GM18502 (cell line): ENCODE data around the gene MGST3.
A peak's percentile ranks its signal among the peaks of the same experiment; 100 is the strongest.
"Not testable (repeated sequence)": the region's sequence is repeated elsewhere in the genome, so short reads cannot be mapped to it uniquely, and the experiment has no call there.

Source experiments
- ATAC-seq: cut with Tn5 transposase; IDR thresholded peaks from one replicate; pipeline ENCODE4 v1.9.1; 2021; ENCODE audit warnings: mild to moderate bottlenecking; ENCODE audit not compliant: unreplicated experiment, poor library complexity

MGST3 gene

DNA sequence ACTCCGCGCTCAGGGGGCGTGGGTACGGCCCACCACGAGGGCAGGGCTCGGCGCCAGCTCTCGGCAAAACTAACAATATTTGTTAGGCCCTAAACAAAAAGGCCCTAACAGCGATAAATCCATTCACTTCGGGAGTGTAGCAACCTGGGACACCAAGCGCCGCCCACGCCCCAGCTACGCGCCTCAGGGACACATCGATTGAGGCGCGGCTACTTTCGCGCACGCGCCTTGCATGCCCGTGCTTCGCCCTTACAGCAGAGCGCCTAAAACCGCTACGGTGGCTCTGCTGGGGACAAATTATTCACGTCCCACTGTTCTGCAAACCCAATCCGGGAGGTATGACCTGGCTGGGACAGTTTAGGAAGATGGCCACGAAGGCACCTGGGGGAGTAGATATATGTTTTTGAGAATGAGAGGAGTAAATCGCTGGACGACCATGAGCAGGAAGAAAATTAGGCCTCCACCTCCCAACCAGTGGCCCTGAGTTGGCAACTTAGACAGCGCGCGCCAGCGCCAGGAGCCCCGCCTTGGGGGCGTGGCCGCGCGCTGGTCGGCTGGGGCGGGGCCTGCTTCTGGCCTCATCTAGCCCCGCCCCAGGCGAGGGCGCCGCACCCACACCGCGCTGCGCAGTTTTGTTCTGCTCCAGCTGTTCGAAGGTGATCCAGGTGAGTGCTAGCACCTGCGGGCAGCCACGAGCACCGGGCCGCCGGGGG lies at the start of gene MGST3:
Gene MGST3 (plus strand): TSS at position 606 of the 713 bp plus-strand sequence. CDS start 18,614 bp downstream, outside the sequence.
- peak; percentile 89 for ATAC-seq

DNA sequence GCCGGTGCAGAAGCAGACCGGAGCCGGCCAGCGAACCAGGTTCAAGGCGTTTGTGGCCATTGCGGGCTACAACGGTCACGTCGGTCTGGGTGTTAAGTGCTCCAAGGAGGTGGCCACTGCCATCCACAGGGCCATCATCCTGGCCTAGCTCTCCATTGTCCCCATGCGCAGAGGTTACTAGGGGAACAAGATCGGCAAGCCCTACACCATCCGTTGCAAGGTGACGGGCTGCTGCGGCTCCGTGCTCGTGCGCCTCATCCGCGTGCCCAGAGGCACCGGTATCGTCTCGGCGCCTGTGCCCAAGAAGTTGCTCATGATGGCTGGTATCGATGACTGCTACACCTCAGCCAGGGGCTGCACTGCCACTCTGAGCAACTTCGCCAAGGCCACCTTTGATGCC lies 49.1 kb upstream of the MGST3 start:
- ATAC-seq: no peak

DNA sequence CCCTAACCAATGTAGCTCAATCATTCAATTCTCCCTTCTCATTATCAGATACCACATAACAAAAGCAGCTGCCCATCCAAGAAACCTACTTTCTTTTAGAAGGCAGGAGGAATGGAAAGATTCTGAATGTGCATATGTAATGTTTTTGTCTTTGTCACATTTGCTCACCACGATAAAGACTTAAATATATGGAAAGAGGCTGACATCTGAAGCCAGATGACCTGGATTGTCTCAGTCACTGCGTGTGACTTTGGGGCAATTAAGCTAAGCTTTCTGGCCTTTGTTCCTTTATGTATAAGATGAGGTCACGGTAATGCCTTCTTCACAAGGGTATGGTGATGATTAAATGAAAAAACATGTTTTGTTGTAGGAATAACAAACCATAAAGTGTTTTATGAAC lies 44.6 kb upstream of the MGST3 start:
- ATAC-seq: no peak

DNA sequence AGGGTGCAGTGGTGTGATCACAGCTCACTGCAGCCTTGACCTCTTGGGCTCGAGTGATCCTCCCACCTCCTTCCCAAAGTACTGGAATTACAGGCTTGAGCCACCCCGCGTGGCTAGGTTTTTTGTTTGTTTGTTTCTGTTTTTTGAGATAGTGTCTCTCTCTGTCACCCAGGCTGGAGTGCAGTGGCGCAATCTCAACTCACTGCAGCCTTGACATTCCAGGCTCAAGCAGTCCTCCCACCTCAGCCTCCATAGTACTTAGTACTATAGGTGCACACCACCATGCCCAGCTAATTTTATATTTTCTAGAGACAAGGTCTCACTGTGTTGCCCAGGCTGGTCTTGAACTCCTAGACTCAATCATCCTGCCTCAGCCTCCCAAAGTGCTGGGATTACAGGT lies 39.6 kb upstream of the MGST3 start:
- not testable (repeated sequence) for ATAC-seq

DNA sequence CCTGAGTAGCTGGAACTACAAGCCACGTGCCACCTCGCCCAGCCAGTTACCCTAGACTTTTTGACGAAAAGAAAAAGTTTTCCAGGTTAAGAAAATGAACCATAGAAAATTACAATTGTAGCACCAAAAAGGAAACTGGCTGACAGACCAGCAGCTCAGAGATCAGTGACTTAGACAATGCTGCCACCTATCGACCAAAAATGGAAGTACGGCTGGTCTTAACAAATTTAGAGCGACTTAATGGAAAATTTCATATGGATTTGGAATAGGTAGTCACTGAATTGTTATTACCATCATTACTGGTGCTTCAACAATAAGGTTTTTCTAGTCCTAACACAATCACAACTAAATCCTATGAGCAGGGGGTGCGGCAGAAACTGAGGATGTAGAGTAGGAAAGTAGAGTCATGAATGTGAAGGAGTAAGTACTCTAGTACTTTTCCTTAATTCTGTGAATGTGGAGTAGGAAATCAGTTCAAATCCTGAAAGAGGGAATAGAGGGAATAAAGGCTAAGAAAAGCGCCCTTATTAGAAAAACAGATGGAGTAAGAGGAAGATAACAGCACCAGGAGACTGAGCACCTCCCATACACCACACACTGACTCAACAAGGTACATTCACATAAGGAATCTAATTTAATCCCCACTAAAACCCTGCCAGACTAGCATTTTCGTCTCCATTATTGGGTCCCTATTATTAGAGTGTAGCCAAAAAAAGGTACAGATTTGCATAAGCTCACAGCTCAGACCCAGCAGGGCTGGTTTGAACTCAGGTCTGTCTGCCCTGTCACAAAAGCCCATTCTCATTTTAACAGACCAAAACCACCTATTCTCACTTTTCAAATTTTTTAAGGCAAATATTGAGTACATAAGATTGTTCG lies 37.9 kb upstream of the MGST3 start:
- ATAC-seq: peak; percentile 31

DNA sequence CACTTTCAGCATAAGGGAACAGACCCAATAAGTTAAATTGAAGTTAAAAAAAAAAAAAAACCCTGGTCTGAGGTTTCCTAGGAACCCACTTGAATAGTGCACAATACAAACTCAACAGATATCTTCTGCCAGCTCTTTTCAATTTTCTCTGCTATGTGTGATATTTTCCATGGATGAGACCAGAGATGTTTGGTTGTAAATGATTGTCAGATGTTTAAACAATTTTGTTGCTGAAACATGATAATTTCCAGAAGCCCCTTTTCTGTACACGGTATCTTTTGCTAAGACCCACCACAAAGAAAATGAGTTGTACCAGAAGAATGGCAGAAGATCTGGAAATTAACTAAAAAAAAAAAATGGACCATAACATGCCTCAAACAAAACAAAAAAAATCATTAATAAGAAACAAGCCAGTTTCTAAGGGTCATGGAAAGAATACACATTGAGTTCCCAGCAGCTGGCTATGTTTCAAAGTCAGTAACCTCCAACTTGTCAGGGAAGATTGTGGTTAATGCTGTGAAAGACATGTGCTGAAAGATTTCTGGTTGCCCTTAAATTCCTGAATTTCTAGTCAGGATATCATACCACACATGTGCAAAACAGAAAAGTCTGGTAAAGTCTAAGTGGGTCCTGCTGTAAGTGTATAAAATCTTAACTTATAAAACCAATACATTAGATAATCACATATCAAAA lies 35.6 kb upstream of the MGST3 start:
- no peak for ATAC-seq

DNA sequence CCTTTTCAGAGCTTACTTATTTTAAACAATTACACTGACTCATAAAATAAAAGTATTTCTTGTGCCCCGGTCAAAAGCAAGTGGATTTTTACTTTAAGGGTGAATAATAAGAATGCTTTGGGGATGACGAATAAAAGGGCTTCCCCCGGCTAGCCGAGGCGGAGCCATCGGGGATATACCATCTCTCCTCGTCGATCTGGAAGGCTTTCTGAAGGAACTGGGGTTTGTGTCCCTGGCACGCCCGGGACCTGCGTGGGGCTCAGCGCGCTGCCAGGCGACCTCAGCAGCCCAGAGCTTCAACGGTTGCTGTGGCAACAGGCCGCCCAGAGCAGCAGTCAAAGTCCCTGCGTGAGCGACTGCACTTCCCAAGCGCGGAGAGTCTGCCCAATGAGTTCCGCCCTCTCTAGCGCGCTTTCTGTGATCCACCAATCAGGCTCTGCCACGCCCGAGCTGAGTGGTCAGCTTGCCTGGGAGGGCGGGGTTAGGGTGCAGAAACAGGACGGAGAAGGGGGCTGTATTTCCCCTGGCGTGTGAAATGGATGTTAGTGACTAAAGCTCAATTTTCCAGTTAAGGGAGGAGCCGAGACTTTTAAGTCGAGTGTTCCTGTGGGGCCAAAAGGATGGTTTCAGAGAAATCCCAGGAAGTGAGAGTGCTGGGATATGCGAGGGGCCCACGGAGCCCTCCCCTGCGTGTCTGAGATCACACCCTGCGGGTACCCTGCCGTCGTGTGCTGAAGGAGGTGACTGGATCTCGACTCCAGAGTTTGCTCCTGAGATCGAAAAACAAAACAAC lies 33.0 kb upstream of the MGST3 start:
- peak; percentile 96 for ATAC-seq

DNA sequence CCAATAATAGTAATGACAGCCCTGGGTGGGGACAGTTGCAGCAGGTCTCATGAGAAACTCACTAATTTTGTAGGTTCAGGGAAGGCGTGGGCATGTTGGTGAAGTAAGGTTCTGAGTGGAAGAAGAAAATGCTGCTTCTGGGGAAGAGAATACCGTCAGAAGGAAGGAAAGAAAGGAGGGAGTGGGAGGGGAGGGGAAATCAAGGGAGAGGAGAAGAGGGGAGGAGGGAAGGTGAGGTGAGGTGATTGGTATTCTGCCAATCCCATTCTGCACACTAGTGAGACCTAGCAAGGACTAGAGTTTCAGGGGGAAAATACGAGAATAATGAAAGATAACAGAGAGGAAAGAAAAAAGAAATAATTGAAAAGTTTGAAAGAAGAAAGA lies 32.4 kb upstream of the MGST3 start:
- ATAC-seq: no peak

DNA sequence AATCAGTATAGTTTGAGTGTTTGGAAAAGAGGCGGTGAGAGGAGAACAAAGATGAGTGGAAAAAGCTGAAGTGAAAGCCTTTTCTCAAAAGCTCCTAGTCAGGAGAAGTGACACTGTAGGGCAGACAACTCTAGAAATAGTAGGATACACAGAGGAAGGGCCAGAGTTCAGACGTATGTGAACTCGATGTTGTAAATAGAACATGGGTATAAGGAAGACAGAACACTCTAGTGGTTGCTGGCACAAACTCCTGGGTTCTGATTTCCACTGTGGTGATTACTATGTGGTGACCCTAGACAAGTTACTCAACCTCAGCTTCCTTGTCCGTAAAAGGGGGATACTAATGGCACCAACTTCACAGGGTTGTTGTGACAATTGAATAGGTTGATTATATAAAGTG lies 30.2 kb upstream of the MGST3 start:
- ATAC-seq: no peak

DNA sequence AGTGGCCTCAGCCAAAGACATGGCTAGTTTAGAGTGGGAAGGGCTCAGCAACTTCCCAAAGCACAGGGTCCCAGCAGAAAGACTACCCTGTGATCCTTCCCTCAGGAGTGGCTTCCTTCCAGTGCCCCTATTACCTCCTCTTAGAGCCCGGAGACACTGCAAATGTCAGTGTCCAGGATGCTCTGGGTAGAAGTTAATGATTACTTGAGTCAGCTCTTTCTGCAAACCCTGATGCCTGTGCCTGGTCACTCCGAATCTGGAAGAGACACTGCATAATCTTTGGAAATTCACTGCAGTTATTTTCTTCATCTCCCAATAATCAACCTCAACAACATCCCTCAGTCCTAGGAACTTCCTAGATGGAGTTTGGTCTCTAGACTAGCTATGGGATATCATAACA lies 27.2 kb upstream of the MGST3 start:
- no peak for ATAC-seq

DNA sequence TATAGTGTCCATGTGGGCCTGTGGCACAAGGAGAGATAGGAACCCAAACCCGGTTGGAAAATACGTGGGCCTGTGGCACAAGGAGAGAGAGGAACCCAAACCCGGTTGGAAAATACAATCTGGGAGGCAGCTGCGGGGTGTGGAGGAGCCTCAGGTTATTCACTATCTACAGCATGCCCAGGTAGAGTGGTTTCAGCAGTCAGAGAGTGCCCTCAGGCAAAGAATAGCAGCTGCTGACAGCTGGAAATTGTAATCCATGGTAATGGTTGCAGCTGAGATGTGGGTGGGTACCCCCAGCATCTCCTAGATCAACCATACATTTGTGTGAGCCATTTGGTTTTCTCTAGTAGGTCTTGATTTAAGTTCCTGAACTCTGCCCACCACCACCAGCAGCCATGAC lies 25.8 kb upstream of the MGST3 start:
- ATAC-seq: no peak

DNA sequence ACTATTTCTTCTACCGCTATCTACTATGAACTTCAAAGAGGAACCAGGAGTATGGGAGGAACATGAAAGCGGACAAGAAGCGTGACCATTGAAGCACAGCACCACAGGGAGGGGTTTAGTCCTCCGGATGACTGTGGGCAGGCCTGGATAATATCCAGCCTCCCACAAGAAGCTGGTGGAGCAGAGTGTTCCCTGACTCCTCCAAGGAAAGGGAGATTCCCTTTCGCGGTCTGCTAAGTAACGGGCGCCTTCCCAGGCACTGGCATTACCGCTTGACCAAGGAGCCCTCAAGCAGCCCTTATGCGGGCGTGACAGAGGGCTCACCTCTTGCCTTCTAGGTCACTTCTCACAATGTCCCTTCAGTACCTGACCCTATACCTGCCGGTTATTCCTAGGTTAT lies 24.4 kb upstream of the MGST3 start:
- not testable (repeated sequence) for ATAC-seq

DNA sequence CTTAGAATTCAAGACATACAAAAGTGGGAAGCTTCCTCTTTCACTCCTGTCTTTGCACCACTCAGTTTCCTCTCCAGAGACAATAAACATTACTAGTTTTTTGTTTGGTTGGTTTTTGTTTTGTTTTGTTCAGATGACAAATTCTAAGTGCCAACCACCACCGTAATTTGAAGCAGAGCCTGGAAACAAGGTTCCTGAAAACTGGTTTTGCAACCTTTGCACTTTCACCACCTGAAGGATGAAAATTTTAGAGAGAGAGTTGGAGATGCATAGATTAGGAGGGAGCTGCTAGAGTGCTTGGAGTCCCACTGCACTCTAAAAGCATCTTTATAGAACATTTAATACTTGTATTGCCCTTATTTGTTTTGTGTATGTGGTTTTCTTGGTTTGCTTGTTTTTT lies 20.2 kb upstream of the MGST3 start:
- no peak for ATAC-seq

DNA sequence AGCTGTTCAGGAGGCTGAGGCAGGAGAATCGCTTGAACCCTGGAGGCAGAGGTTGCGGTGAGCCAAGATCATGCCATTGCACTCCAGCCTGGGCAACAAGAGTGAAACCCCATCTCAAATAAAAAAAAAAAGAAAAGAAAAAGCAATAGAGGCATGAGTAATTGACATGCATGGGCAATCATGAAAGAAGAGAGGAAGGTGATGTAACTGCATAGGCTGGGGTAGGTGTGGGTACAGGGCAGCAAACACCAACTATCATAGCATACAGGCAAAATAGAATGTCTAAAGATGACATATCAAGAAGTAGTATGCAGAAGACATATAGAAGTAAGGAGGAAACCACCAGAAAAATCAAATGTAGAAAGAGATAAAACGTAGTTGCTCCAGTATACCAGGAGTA lies 19.0 kb upstream of the MGST3 start:
- no peak for ATAC-seq

DNA sequence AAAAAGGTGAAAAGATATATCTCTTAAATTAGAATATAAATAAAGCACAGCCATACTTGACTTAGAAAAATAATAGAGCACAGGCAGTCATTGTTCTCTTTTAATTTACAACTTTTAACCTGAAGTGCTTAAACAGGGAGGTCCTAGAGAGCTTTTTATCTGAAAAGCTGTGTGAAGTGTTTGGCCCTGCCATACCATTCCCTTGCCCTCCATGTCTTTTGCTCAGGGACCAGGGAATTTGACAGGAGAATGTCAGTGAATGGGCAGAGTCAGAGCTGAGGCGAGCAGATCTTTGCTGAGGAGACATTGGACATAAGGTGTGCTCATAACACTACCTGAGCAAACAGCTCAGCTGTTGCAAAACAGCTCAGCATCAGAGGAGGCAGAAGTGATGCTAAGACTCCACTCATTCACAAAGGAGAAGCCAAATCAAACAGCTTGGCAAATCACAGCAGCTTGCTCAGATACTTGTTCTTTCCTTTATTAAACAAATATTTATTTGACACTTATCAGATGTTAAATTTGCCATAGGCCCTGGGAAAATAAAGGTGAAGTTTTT lies 14.9 kb upstream of the MGST3 start:
- no peak for ATAC-seq

DNA sequence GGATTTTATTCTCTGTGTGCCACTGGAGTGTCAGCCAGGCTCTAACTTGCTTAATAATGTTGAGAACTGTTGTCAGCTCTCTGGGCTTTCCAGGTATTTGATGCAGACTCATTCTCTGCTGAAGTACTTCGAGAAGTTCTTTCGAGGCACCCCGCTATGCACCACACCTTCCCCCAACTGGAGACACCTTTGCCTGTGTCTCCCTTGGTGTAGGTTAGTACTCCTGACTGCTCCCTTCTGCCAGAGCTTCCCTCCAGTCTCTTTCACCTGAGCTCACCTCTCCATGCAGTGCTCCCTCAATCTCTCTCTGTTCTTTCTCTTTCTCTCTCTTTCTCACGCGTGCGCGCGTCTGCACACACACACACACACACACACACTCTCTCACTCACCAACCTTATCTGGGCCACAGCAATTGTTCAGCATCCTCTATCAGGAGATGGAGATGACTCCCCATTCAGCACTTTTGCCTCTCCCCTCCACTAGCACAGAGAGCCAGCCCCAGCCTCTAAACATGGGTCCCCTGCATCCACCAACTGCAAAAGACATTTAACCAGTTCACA lies 14.0 kb upstream of the MGST3 start:
- ATAC-seq: no peak

DNA sequence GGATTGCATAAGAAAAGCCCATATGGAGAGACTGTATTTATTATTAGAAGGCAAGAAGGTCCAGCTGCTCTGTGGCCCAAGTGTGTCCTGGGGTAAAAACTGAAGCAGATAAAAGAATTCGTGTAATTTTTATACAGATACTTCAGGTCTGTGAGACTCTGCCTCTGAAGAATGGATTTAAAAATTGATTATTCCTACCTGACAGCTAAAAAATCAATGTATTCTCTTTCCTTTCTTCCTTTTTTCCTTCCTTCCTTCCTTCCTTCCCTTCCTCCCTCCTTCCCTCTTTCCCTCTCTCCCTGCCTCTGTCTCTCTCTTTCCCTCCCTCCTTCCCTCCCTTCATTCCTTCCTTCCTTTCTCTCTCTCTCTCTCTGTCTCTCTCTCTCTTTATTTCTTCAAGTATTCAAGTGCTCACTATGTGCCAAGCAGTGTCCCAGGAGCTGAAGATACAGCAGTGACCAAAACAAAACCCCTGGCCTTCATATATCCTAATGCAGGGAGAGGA lies 11.3 kb upstream of the MGST3 start:
- ATAC-seq: no peak

DNA sequence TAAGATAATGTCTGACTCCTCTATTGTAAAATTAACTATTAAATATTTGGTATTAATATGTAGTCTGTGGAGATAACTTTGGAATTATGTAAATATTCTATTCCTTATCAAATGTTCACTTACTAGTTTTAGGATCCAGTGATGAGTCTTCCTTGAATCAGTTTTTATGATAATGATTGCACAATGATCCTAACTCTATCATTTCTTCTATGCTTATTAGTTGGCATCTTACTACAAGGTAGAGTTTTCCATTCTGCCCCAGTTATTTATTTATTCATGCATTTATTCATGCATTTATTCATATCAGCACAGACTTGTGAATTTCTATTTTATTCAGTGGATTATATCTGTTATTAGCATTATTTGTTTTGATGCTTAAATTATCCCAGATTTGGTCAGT lies 7.4 kb upstream of the MGST3 start:
- ATAC-seq: no peak

DNA sequence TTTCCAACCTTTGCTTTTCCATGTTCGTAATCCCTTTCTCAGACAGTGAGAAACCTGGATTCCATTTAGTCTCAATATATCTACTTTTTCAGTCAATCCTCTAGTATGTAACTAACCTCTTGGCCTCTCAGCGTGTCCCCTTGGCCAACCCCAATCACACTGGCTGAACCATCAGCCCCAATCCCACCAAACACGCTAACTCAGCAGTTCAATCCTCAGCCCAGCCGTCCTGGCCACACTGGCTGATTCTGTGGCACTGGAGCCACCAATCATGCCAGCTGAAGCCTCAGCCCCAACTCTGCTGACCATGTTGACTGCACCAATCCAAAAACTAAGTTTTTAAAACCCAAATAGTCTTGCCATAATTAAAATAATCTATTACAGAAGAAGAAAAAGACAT lies 6.6 kb upstream of the MGST3 start:
- no peak for ATAC-seq
